PC-9 (cell line): Measurements from ENCODE around the gene PAX7.

Source experiments
- EZH2 ChIP-seq: fragments of 200-600 bp; sonication (generic); IDR thresholded peaks from 2 replicates; pipeline ENCODE4 v1.8.0; 2017; ENCODE audit warnings: antibody characterized with exemption, low read depth
- TF ChIP-seq, protein P1 (sequence below): fragments of 200-600 bp; sonication (generic); conservative IDR thresholded peaks from 2 replicates; pipeline ENCODE4 v1.6.1; 2017; ENCODE audit warnings: mixed run types, antibody characterized with exemption, mild to moderate bottlenecking, moderate library complexity

DNA sequence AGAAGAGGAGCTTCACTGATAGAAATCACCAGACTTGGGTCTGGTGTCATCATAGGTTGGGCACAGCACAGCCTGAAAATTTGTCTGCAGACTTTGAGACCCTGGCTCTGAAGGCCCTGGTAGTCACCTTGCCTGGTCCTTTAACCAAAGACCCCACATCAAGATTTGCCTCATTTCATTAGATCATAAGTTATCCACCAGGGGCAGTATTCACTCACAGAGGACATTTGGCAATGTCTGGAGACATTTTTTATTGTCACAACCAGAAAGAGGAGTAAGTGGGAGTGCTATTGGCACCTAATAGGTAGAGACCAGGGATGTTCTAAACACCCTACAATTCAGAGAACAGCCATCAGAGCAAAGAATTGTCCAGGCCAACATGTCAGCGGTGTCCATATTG, 22.1 kb upstream of the PAX7 start:
- TF ChIP-seq, protein P1, sequence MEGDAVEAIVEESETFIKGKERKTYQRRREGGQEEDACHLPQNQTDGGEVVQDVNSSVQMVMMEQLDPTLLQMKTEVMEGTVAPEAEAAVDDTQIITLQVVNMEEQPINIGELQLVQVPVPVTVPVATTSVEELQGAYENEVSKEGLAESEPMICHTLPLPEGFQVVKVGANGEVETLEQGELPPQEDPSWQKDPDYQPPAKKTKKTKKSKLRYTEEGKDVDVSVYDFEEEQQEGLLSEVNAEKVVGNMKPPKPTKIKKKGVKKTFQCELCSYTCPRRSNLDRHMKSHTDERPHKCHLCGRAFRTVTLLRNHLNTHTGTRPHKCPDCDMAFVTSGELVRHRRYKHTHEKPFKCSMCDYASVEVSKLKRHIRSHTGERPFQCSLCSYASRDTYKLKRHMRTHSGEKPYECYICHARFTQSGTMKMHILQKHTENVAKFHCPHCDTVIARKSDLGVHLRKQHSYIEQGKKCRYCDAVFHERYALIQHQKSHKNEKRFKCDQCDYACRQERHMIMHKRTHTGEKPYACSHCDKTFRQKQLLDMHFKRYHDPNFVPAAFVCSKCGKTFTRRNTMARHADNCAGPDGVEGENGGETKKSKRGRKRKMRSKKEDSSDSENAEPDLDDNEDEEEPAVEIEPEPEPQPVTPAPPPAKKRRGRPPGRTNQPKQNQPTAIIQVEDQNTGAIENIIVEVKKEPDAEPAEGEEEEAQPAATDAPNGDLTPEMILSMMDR, result no peak; the same call in 1 of the 2 replicates
- TF ChIP-seq EZH2, result no peak
